OCI-LY1 (cell line): ENCODE measurements around the gene KRTAP16-1.

Source experiments
- H2AFZ ChIP-seq: fragments of 200-600 bp; sonication (generic), shearing (Covaris generic); 2 replicates; pipeline ENCODE4 v1.6.0; 2014; ENCODE audit warnings: antibody characterized with exemption, mild to moderate bottlenecking, low read length
- H3F3A ChIP-seq: fragments of 200-600 bp; sonication (generic), shearing (Covaris generic); 2 replicates; pipeline ENCODE4 v1.6.0; 2014; ENCODE audit warnings: mild to moderate bottlenecking, antibody characterized with exemption, low read length, moderate library complexity; ENCODE audit not compliant: insufficient read depth
- H3K27ac ChIP-seq: fragments of 200-600 bp; sonication (generic); 2 replicates; pipeline ENCODE4 v1.5.1; 2014; ENCODE audit warnings: low read length, mixed run types, mild to moderate bottlenecking, low read depth; ENCODE audit not compliant: poor library complexity, severe bottlenecking
- H3K27me3 ChIP-seq: fragments of 200-600 bp; sonication (generic); 2 replicates; pipeline ENCODE4 v1.6.0; 2014; ENCODE audit warnings: antibody characterized with exemption, mild to moderate bottlenecking, low read length, moderate library complexity; ENCODE audit not compliant: insufficient read depth
- H3K36me3 ChIP-seq: fragments of 200-600 bp; sonication (generic); 2 replicates; pipeline ENCODE4 v1.6.1; 2014; ENCODE audit warnings: mild to moderate bottlenecking, antibody characterized with exemption, low read length, moderate library complexity, mixed read lengths; ENCODE audit not compliant: insufficient read depth
- H3K4me1 ChIP-seq: fragments of 200-600 bp; sonication (generic); 2 replicates; pipeline ENCODE4 v1.5.1; 2014; ENCODE audit warnings: mild to moderate bottlenecking, low read length, moderate library complexity; ENCODE audit not compliant: insufficient read depth, severe bottlenecking
- H3K4me2 ChIP-seq: fragments of 200-600 bp; sonication (generic), shearing (Covaris generic); 2 replicates; pipeline ENCODE4 v1.6.1; 2014; ENCODE audit warnings: low read length
- H3K4me3 ChIP-seq: fragments of 200-600 bp; sonication (generic); 2 replicates; pipeline ENCODE4 v1.5.1; 2014; ENCODE audit warnings: low read length, low read depth, mild to moderate bottlenecking, mixed read lengths; ENCODE audit not compliant: poor library complexity, severe bottlenecking
- H3K79me2 ChIP-seq: fragments of 200-600 bp; shearing (Covaris generic); 2 replicates; pipeline ENCODE4 v1.6.1; 2016; ENCODE audit warnings: mixed run types, low read length, mixed read lengths; ENCODE audit not compliant: insufficient read depth
- H3K9ac ChIP-seq: fragments of 200-600 bp; sonication (generic), shearing (Covaris generic); 2 replicates; pipeline ENCODE4 v1.6.1; 2014; ENCODE audit warnings: mild to moderate bottlenecking, low read length, mixed read lengths
- H3K9me2 ChIP-seq: fragments of 200-600 bp; sonication (generic), shearing (Covaris generic); 2 replicates; pipeline ENCODE4 v1.6.1; 2014; ENCODE audit warnings: low read depth, mild to moderate bottlenecking, low read length, mixed read lengths
- H3K9me3 ChIP-seq: fragments of 200-600 bp; shearing (Covaris generic); 2 replicates; pipeline ENCODE4 v1.6.1; 2014; ENCODE audit warnings: low read length, mixed read lengths
- H4K20me1 ChIP-seq: fragments of 200-600 bp; sonication (generic), shearing (Covaris generic); 2 replicates; pipeline ENCODE4 v1.6.0; 2016; ENCODE audit warnings: mild to moderate bottlenecking, low read length; ENCODE audit not compliant: insufficient read depth
- EZH2 ChIP-seq: fragments of 200-600 bp; sonication (generic), shearing (Covaris generic); IDR thresholded peaks from 2 replicates; pipeline ENCODE4 v1.8.0; 2017; ENCODE audit warnings: borderline replicate concordance, mixed run types, mild to moderate bottlenecking, antibody characterized with exemption, low read length, moderate library complexity, mixed read lengths
- TF ChIP-seq, protein P1 (sequence below): fragments of 200-600 bp; sonication (generic), shearing (Covaris generic); IDR thresholded peaks from 2 replicates; pipeline ENCODE4 v1.5.1; 2017; ENCODE audit warnings: mild to moderate bottlenecking, antibody characterized with exemption, low read length, moderate library complexity, mixed read lengths

The KRTAP16-1 gene

DNA sequence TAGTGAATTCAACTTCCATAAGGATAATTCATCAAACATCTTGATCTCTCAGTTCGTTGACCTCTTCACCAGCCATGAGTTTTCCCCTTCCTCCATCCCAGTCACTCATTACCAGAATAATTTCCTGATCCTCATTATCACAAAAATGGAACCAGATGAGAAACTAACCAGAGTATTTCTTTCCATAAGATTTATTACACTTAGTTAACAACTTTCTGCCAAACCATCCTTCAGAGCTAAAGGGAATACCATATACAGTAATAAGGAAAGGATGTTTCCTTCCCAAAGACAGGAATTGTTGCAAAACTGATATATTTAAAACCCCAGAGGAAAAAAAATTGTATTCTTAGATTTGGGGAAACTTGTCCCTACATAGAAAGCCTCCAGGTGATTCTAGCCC, 15.1 kb downstream of the KRTAP16-1 start:
- no peak overlapping the region for H3K9ac ChIP-seq
- H3K9me3 ChIP-seq, result no peaks in the 10 kb centered on the region
- H3K79me2 ChIP-seq, result no peaks in the 10 kb centered on the region
- H3K27ac ChIP-seq, result no peak overlapping the region
- no peaks in the 10 kb centered on the region for H3K36me3 ChIP-seq
- no peak overlapping the region for H3K4me2 ChIP-seq
- no peaks in the 10 kb centered on the region for H3K9me2 ChIP-seq
- no peak overlapping the region for H2AFZ ChIP-seq
- H3F3A ChIP-seq, result no peaks in the 10 kb centered on the region
- TF ChIP-seq, protein P1, sequence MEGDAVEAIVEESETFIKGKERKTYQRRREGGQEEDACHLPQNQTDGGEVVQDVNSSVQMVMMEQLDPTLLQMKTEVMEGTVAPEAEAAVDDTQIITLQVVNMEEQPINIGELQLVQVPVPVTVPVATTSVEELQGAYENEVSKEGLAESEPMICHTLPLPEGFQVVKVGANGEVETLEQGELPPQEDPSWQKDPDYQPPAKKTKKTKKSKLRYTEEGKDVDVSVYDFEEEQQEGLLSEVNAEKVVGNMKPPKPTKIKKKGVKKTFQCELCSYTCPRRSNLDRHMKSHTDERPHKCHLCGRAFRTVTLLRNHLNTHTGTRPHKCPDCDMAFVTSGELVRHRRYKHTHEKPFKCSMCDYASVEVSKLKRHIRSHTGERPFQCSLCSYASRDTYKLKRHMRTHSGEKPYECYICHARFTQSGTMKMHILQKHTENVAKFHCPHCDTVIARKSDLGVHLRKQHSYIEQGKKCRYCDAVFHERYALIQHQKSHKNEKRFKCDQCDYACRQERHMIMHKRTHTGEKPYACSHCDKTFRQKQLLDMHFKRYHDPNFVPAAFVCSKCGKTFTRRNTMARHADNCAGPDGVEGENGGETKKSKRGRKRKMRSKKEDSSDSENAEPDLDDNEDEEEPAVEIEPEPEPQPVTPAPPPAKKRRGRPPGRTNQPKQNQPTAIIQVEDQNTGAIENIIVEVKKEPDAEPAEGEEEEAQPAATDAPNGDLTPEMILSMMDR, result no peak
- TF ChIP-seq EZH2, result no peak
- H3K27me3 ChIP-seq, result no peaks in the 10 kb centered on the region
- no peaks in the 10 kb centered on the region for H3K4me1 ChIP-seq
- no peaks in the 10 kb centered on the region for H4K20me1 ChIP-seq
- no peak overlapping the region for H3K4me3 ChIP-seq

DNA sequence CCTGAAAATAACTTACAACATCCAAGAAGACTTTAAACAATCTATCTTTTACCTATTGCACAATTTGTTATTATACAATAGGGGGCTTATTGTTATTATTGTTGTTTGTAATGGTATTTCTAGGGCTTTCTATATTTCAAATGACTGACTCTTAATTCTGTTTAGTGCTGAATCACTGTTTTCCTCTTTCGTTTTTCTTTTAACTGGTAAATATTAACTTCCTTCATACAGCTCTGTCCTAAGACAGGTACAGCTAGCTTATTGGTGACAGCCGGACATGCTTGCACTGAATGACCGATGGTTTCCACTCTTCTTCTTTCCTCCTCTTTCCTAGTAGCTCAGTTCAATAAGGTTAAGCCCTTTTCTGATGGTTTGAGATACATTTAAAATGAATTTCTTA, 22.1 kb downstream of the KRTAP16-1 start:
- Histone ChIP-seq H3K36me3 (no peaks in the 10 kb centered on the region), H3F3A (no peaks in the 10 kb centered on the region), H3K4me2 (no peak overlapping the region), H3K79me2 (no peaks in the 10 kb centered on the region), H3K9ac (no peak overlapping the region), H4K20me1 (no peaks in the 10 kb centered on the region), H3K4me3 (no peak overlapping the region), H3K27ac (no peak overlapping the region), H3K9me3 (no peaks in the 10 kb centered on the region), H2AFZ (no peak overlapping the region), H3K27me3 (no peaks in the 10 kb centered on the region), H3K9me2 (no peaks in the 10 kb centered on the region), H3K4me1 (no peaks in the 10 kb centered on the region)
- no peak for TF ChIP-seq EZH2
- TF ChIP-seq, protein P1, result no peak

DNA sequence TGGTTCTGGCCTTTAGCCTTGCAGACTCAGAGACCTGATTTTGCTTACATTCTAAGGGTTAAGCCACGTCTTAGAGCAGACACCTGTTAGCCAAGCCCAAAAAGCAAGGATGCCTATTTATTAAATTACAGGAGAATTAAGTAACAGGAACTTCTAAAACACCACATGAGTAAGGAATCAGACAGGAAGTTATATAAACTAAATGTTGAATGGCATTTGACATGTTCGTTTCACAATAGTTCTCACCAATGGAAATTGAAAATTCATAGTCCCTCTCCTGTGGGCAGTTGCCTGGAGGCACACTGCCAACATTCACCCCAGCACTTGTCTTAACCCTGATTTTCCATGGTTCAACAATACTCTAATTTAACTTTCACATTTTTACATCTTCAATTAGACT, 24.6 kb downstream of the KRTAP16-1 start:
- H3K9me2 ChIP-seq, result no peaks in the 10 kb centered on the region
- no peak overlapping the region for H3K4me2 ChIP-seq
- H3K4me1 ChIP-seq, result no peaks in the 10 kb centered on the region
- H3K4me3 ChIP-seq, result no peak overlapping the region
- H3F3A ChIP-seq, result no peaks in the 10 kb centered on the region
- no peak overlapping the region for H2AFZ ChIP-seq
- H3K36me3 ChIP-seq, result no peaks in the 10 kb centered on the region
- H3K27me3 ChIP-seq, result no peaks in the 10 kb centered on the region
- H3K9me3 ChIP-seq, result no peaks in the 10 kb centered on the region
- no peak for TF ChIP-seq EZH2
- TF ChIP-seq, protein P1, result no peak
- no peaks in the 10 kb centered on the region for H4K20me1 ChIP-seq
- H3K9ac ChIP-seq, result no peak overlapping the region
- H3K27ac ChIP-seq, result no peak overlapping the region
- H3K79me2 ChIP-seq, result no peaks in the 10 kb centered on the region
